Cardiac fibroblast (primary cell): Measurements from ENCODE around the gene SGSH.

Experiments
- DNase-seq, 2 donors: peaks; one replicate each; pipeline versions ENCODE4 v3.0.0 to v3.0.0-alpha.2; 2010; ENCODE audit warnings: low read depth in 2 of 2
- H3K4me3 ChIP-seq, 2 donors: replicated peaks in 1 of 2; 1 replicate in 1 of 2; 2 replicates in 1 of 2; pipeline ENCODE4 v1.5.1; 2011; ENCODE audit warnings: low read depth in 2 of 2, low read length in 2 of 2, mild to moderate bottlenecking in 2 of 2, moderate library complexity in 1 of 2
- TF ChIP-seq, protein P1 (sequence below): IDR thresholded peaks from one replicate; pipeline ENCODE4 v1.5.1; 2011; ENCODE audit warnings: low read depth, mild to moderate bottlenecking, low read length, inconsistent platforms

The SGSH gene

DNA sequence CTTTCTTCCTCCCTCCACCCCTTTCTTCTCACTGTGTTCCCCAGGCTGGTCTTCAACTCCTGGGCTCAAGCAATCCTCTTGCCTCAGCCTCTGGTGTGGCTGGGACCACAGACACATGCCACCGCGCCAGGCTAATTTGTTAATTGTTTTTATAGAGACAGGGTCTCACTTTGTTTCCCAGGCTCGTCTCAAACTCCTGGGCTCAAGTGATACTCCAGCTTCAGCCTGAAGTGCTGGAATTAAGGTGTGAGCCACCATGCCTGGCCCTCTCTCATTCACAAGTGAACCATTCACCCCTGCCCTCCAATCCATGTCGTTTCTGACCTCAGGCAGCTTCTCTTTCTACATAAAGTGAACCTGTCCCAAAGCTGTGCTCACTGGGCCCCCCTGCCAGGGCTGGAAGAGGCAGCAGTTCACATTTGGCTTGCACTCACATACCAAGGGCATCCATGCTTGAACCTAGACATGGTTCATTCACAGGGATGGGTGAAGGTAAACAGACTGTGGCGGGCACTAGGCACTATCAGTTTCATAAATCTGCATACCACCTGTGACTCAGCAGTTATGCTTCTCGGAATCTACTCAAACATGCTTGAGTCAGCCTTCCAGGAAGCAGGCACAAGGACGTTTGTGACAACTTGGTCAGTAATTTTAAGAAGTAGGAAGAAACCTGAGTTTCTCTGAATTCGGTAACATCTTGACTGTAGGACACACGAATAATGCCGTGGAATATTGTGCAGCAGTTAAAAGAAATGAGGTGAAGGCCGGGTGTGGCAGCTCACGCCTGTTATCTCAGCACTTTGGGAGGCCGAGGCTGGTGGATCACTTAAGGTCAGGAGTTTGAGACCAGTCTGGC is 34.5 kb upstream of the SGSH start:
- peak; percentile 79 to 92 for DNase-seq
- TF ChIP-seq, protein P1, sequence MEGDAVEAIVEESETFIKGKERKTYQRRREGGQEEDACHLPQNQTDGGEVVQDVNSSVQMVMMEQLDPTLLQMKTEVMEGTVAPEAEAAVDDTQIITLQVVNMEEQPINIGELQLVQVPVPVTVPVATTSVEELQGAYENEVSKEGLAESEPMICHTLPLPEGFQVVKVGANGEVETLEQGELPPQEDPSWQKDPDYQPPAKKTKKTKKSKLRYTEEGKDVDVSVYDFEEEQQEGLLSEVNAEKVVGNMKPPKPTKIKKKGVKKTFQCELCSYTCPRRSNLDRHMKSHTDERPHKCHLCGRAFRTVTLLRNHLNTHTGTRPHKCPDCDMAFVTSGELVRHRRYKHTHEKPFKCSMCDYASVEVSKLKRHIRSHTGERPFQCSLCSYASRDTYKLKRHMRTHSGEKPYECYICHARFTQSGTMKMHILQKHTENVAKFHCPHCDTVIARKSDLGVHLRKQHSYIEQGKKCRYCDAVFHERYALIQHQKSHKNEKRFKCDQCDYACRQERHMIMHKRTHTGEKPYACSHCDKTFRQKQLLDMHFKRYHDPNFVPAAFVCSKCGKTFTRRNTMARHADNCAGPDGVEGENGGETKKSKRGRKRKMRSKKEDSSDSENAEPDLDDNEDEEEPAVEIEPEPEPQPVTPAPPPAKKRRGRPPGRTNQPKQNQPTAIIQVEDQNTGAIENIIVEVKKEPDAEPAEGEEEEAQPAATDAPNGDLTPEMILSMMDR = no peak

DNA sequence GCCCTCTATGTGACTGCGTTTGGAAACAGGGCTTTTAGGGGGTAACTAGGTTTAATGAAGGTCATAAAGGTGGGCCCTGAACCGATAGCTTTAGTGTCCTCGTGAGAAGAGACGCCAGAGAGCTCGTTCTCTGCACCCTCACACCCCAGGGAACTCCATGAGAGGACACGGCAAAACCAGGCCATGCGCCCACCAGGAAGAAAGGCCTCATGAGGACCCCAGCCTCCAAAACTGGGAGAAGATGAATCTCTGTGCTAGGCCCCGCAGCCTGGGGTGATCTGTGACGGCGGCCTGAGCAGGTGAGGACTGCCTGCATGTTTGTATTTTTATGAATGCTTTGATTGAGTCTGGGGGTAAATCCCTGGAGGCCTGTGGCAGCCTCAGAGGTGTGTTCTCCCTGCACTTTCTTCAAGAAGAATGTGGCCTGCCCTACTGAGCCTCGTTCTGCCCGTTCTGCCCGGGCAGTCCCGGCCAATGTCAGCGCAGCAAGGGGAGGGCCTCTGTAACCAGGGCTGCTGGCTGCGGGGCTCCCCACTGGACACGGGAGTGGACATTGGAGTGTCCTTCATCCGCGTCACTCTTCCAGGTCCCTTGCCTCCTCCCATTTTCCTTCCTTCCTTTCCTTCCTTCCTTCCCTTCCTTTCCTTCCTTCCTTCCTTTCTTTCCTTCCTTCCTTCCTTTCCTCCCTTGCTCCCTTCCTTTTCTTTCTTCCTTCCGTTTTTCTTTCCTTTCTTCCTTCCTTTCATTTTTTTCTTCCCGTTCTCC is 33.7 kb upstream of the SGSH start:
- DNase-seq = no peak
- H3K4me3 ChIP-seq = no peak overlapping the region
- TF ChIP-seq, protein P1 = no peak

More for the DNA sequence above, 34.5 kb upstream of the SGSH start:
- no peak overlapping the region for H3K4me3 ChIP-seq

DNA sequence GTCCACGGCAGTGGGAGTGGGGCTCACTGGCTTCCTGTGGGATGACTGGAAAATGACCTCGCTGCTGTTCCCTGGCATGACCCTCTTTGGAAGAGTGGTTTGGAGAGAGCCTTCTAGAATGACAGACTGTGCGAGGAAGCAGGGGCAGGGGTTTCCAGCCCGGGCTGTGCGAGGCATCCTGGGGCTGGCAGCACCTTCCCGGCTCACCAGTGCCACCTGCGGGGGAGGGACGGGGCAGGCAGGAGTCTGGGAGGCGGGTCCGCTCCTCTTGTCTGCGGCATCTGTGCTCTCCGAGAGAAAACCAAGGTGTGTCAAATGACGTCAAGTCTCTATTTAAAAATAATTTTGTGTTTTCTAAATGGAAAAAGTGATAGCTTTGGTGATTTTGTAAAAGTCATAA is 32.7 kb upstream of the SGSH start:
- H3K4me3 ChIP-seq = no peak overlapping the region
- TF ChIP-seq, protein P1 = peak; percentile 39
- peak in 1 of 2 donors; percentile 18 for DNase-seq

DNA sequence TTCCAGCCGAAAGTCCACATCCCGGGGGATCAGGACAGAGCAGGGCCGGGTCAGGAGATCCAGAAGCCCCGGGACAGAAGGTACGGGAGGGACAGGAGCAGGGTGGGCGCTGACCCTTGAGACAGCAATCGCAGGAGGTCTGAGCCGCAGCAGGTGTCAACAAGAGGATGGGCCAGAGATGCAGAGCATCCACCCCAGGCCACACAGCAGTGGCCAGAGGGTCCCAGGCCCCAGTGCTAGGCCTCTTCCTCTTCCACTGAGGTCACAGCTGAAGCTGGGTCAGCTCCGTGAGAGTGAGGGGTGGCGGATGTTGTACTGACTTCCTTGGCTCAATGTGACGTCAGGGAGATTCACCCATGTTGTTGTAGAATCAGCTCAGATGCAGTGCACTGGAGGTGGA is 31.8 kb upstream of the SGSH start:
- TF ChIP-seq, protein P1 = no peak
- DNase-seq = no peak
- H3K4me3 ChIP-seq = no peak overlapping the region

DNA sequence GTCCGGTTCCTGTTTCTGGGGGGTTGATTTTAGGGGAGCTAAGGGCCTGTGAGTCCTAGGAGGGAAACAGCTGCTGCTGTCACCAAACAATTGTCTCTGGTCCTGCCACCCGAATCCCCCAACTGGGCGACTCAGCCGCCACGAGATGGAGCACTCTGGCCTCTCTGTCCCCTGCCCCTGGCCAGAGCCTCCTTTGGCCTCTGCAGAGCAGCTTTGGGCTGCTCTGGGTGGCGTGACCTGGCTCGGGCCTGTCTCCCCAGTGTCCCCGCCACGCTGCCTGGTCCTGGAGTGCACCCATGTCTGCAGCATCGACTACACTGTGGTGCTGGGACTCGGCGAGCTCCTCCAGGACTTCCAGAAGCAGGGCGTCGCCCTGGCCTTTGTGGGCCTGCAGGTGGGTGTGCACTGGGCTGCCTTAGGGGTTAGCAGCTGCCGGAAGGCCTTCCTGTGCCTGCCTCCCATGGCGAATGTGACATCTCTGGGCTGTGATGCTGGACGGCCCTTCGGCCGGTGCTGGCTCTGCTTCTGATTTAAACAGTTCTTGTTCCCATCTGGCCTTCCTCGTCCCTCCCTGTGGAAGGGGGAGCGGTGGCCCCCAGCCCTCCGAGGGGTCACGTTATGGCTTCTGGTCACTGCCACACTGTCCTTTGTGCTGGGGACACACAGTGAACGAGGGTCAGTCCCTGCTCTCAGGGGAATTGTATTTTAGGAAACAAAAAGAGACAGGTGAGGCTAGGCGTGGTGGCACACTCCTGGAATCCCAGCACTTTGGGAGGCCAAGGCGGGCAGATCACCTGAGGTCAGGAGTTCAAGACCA is 29.0 kb upstream of the SGSH start:
- no peak for DNase-seq
- TF ChIP-seq, protein P1 = no peak
- no peak overlapping the region for H3K4me3 ChIP-seq
